ENCODE data around the gene MAGEB1.

MAGEB1 gene

DNA sequence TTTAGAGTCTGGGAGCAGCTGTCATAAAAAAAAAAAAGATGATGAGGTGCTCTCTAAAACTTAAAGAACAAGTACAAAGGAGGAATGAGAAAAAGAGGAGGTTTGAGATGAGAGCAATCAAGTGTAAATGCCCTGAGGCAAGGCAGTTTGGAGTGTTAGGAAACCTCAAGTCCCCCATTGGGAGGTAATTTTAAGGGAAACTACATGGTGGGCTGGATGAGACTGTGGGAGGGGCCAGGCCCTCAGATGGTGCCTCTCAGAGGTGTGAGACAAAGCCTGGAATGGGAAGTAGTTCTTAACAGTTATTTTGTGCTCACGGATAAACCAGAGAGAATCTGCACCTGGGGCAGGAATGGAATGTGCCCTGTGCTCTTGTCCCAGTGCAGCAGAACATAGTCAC is 18.4 kb upstream of the MAGEB1 start:
- no peak overlapping the region for H3K4me2 ChIP-seq (ENCODE audit: low read length)

DNA sequence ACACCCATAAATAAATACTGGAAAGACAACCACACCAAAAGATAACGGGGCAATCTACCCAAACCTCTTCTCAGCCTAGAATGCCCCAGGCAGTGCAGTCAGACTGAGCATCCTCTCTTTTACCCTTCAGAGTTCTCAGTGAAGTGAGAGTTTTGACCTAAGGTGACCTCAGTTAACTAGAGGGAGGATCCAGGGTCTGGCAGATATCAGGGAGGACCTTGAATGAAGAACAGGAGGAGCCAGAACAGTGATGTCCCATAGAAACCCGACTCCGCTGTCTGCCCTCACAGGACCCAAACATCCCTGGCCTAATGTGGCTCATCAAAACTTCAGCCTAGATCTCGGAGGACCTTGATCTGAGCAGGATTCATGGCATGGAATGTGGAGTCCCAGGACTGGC is 16.6 kb upstream of the MAGEB1 start, which contains the start of gene MAGEB3:
Gene MAGEB3 (plus strand): TSS at position 263 of the 400 bp plus-strand sequence. CDS start 5,268 bp downstream, outside the sequence.
- H3K9me3 ChIP-seq (ENCODE audit: control insufficient read depth, insufficient read depth, low read length) = no peaks in the 10 kb centered on the region
- no peak within 1 kb of the TSS for H3K4me2 ChIP-seq (ENCODE audit: low read length)
- H3K79me2 ChIP-seq (ENCODE audit: control insufficient read depth, low read length) = no peaks in the 10 kb centered on the region
- H3K4me1 ChIP-seq (ENCODE audit: control insufficient read depth, low read length) = no peaks in the 10 kb centered on the region
- no peaks in the 10 kb centered on the region for H4K20me1 ChIP-seq (ENCODE audit: control insufficient read depth, insufficient read depth, low read depth, low read length)
- H3K9me2 ChIP-seq (replicated peaks; ENCODE audit: control insufficient read depth, low read length) = no peaks in the 10 kb centered on the region
- H3K4me3 ChIP-seq (ENCODE audit: low read length) = no peak within 1 kb of the TSS
- no peaks in the 10 kb centered on the region for H3F3A ChIP-seq (ENCODE audit: control insufficient read depth, insufficient read depth)
- H3K27me3 ChIP-seq (ENCODE audit: control insufficient read depth, low read length) = no peaks in the 10 kb centered on the region
- no peak for TF ChIP-seq EZH2phosphoT487 (IDR thresholded peaks at IDR 0.05; ENCODE audit: borderline replicate concordance, low read length)
- TF ChIP-seq, protein P1, sequence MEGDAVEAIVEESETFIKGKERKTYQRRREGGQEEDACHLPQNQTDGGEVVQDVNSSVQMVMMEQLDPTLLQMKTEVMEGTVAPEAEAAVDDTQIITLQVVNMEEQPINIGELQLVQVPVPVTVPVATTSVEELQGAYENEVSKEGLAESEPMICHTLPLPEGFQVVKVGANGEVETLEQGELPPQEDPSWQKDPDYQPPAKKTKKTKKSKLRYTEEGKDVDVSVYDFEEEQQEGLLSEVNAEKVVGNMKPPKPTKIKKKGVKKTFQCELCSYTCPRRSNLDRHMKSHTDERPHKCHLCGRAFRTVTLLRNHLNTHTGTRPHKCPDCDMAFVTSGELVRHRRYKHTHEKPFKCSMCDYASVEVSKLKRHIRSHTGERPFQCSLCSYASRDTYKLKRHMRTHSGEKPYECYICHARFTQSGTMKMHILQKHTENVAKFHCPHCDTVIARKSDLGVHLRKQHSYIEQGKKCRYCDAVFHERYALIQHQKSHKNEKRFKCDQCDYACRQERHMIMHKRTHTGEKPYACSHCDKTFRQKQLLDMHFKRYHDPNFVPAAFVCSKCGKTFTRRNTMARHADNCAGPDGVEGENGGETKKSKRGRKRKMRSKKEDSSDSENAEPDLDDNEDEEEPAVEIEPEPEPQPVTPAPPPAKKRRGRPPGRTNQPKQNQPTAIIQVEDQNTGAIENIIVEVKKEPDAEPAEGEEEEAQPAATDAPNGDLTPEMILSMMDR (IDR thresholded peaks at IDR 0.05; ENCODE audit: low read depth, low read length, poor library complexity, severe bottlenecking) = no peak
- no peaks in the 10 kb centered on the region for H3K36me3 ChIP-seq (ENCODE audit: control insufficient read depth, low read length)
- no peak within 1 kb of the TSS for H3K27ac ChIP-seq (ENCODE audit: low read depth, low read length)

More for the DNA sequence above, 18.4 kb upstream of the MAGEB1 start:
- Histone ChIP-seq H3K27me3 (ENCODE audit: control insufficient read depth, low read length) (no peaks in the 10 kb centered on the region), H4K20me1 (ENCODE audit: control insufficient read depth, insufficient read depth, low read depth, low read length) (no peaks in the 10 kb centered on the region), H3K27ac (ENCODE audit: low read depth, low read length) (no peak overlapping the region), H3K4me3 (ENCODE audit: low read length) (no peak overlapping the region), H3F3A (ENCODE audit: control insufficient read depth, insufficient read depth) (no peaks in the 10 kb centered on the region), H3K36me3 (ENCODE audit: control insufficient read depth, low read length) (no peaks in the 10 kb centered on the region), H3K9me3 (ENCODE audit: control insufficient read depth, insufficient read depth, low read length) (no peaks in the 10 kb centered on the region), H3K79me2 (ENCODE audit: control insufficient read depth, low read length) (no peaks in the 10 kb centered on the region), H3K4me1 (ENCODE audit: control insufficient read depth, low read length) (no peaks in the 10 kb centered on the region), H3K9me2 (replicated peaks; ENCODE audit: control insufficient read depth, low read length) (no peaks in the 10 kb centered on the region)
- TF ChIP-seq, protein P1 (IDR thresholded peaks at IDR 0.05; ENCODE audit: low read depth, low read length, poor library complexity, severe bottlenecking) = no peak
- TF ChIP-seq EZH2phosphoT487 (IDR thresholded peaks at IDR 0.05; ENCODE audit: borderline replicate concordance, low read length) = no peak

DNA sequence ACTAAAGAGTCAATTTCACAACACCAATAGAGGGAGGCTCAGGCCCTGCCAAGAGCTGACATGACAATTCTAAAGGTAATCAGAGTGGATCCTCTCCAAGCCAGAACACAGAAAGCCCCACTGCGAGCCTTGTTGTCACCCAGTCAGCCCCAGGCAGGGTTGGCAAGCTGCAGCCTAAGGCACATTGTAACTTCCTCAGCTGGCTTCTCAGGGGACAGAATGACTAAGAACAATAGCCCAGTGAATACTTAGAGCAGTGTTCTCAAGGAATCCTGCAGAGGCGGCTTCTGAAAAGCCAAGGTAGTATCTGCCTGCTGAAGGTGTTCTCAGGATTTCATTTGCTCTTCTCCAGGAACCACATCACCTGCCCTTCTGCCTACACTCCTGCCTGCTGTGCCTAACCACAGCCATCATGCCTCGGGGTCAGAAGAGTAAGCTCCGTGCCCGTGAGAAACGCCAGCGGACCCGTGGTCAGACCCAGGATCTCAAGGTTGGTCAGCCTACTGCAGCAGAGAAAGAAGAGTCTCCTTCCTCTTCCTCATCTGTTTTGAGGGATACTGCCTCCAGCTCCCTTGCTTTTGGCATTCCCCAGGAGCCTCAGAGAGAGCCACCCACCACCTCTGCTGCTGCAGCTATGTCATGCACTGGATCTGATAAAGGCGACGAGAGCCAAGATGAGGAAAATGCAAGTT is 5.1 kb upstream of the MAGEB1 start, which contains the start of gene MAGEB4:
Gene MAGEB4 (plus strand): TSS at position 277 of the 692 bp plus-strand sequence. CDS start 136 bp downstream, at position 413.
- Histone ChIP-seq H3K4me3 (ENCODE audit: low read length) (no peak within 1 kb of the TSS), H3K9me2 (replicated peaks; ENCODE audit: control insufficient read depth, low read length) (no peaks in the 10 kb centered on the region), H4K20me1 (ENCODE audit: control insufficient read depth, insufficient read depth, low read depth, low read length) (no peaks in the 10 kb centered on the region), H3K9me3 (ENCODE audit: control insufficient read depth, insufficient read depth, low read length) (no peaks in the 10 kb centered on the region), H3F3A (ENCODE audit: control insufficient read depth, insufficient read depth) (no peaks in the 10 kb centered on the region), H3K27ac (ENCODE audit: low read depth, low read length) (no peak within 1 kb of the TSS), H3K4me2 (ENCODE audit: low read length) (no peak within 1 kb of the TSS), H3K79me2 (ENCODE audit: control insufficient read depth, low read length) (no peaks in the 10 kb centered on the region), H3K4me1 (ENCODE audit: control insufficient read depth, low read length) (no peaks in the 10 kb centered on the region), H3K27me3 (ENCODE audit: control insufficient read depth, low read length) (no peaks in the 10 kb centered on the region), H3K36me3 (ENCODE audit: control insufficient read depth, low read length) (no peaks in the 10 kb centered on the region)
- TF ChIP-seq, protein P1 (IDR thresholded peaks at IDR 0.05; ENCODE audit: low read depth, low read length, poor library complexity, severe bottlenecking) = no peak
- TF ChIP-seq EZH2phosphoT487 (IDR thresholded peaks at IDR 0.05; ENCODE audit: borderline replicate concordance, low read length) = no peak
